GM19324 (cell line): ENCODE measurements around the gene AQP2.

ENCODE experiments used
- ATAC-seq: cut with Tn5 transposase; IDR thresholded peaks from one replicate; pipeline ENCODE4 v1.9.1; 2021; ENCODE audit warnings: mild to moderate bottlenecking, moderate library complexity; ENCODE audit not compliant: unreplicated experiment, low FRiP score

AQP2 gene

GRCh38 chr12:49920241-49920914 is 30.2 kb upstream of the AQP2 start:
- ATAC-seq = no peak

- ATAC-seq = no peak
Observed at GRCh38 chr12:49920915-49921286, 29.6 kb upstream of the AQP2 start.

- ATAC-seq = no peak
Observed at GRCh38 chr12:49921299-49921698, 29.2 kb upstream of the AQP2 start.

GRCh38 chr12:49921936-49922335 is 28.6 kb upstream of the AQP2 start:
- ATAC-seq = no peak

- ATAC-seq = no peak
Observed at GRCh38 chr12:49922349-49923034, 28.0 kb upstream of the AQP2 start.

- no peak for ATAC-seq
Observed at GRCh38 chr12:49923035-49923644, 27.4 kb upstream of the AQP2 start.

- no peak for ATAC-seq
Observed at GRCh38 chr12:49923880-49924556, 26.5 kb upstream of the AQP2 start.

GRCh38 chr12:49924628-49925246 is 25.8 kb upstream of the AQP2 start:
- no peak for ATAC-seq

- ATAC-seq = no peak
Observed at GRCh38 chr12:49925433-49926204, 24.9 kb upstream of the AQP2 start.

GRCh38 chr12:49928471-49928870 is 22.1 kb upstream of the AQP2 start:
- ATAC-seq = no peak

- ATAC-seq = no peak
Observed at GRCh38 chr12:49929581-49929980, 21.0 kb upstream of the AQP2 start.

- ATAC-seq = no peak
Observed at GRCh38 chr12:49930515-49931288, 19.8 kb upstream of the AQP2 start.

GRCh38 chr12:49932023-49932422 is 18.5 kb upstream of the AQP2 start:
- ATAC-seq = no peak

- no peak for ATAC-seq
Observed at GRCh38 chr12:49932533-49933130, 17.9 kb upstream of the AQP2 start.

- ATAC-seq = no peak
Observed at GRCh38 chr12:49933796-49934195, 16.7 kb upstream of the AQP2 start.

- ATAC-seq = no peak
Observed at GRCh38 chr12:49934505-49934904, 16.0 kb upstream of the AQP2 start.

- no peak for ATAC-seq
Observed at GRCh38 chr12:49936925-49937324, 13.6 kb upstream of the AQP2 start.

- ATAC-seq = no peak
Observed at GRCh38 chr12:49937639-49938300, 12.8 kb upstream of the AQP2 start.

GRCh38 chr12:49939307-49939706 is 11.2 kb upstream of the AQP2 start:
- no peak for ATAC-seq
